Measurements from ENCODE around the gene RAB11FIP4. TPM values are rescaled to one million over a fixed set of nuclear protein-coding genes. Genes with fewer than 3 reads are reported as not detected.

Gene RAB11FIP4
- total and polyA plus RNA-seq, 7 experiments from 2014 or later, result 16.1 to 82.4 (median 55.1) TPM

GRCh38 chr17:31566247-31566991 is 174.9 kb downstream of the RAB11FIP4 start:
- CTCF ChIA-PET, result interaction anchor here (0.8 kb wide), 1 partner anchor 194 kb away, joined by 3 read pairs; no protein-coding TSS in a partner anchor
- intact Hi-C loops (cut with micrococcal nuclease), result no loop called here

GRCh38 chr17:31566992-31567373 is 175.5 kb downstream of the RAB11FIP4 start:
- no peak for DNase-seq
- H3K9me3 ChIP-seq (ENCODE audit: control insufficient read depth in 2 of 3, low read length in 3 of 3), result no peaks in the 10 kb centered on the region
- intact Hi-C loops (cut with micrococcal nuclease), result no loop called here
- ChIA-PET CTCF (interaction anchor here (0.8 kb wide), 1 partner anchor 195 kb away, joined by 3 read pairs; no protein-coding TSS in a partner anchor), POLR2A (no interaction called here)
- Mint-ChIP-seq H3K27ac (peak overlapping the region in 1 of 9 donors; percentile 6), H3K36me3 (no peaks in the 10 kb centered on the region), H3K4me1 (peaks cover 0 to 4% (median under 1%) of the 10 kb centered on the region in 7 donors), H3K27me3 (peaks cover 0 to 5% (median 0%) of the 10 kb centered on the region in 5 donors), H3K4me3 (no peak overlapping the region), H3K9me3 (no peaks in the 10 kb centered on the region)
- no peaks in the 10 kb centered on the region for H3K27me3 ChIP-seq (ENCODE audit: control insufficient read depth in 2 of 2, insufficient read depth in 2 of 2, low read length in 2 of 2)
- H3K4me3 ChIP-seq (ENCODE audit: low read length), result no peak overlapping the region
- no peak overlapping the region for H3K27ac ChIP-seq (ENCODE audit: low read depth, low read length)
- no peak for ATAC-seq
- no peaks in the 10 kb centered on the region for H3K4me1 ChIP-seq (ENCODE audit: control insufficient read depth in 2 of 2, insufficient read depth in 2 of 2, low read length in 2 of 2)
- H3K36me3 ChIP-seq (ENCODE audit: control insufficient read depth in 2 of 3, insufficient read depth in 3 of 3, low read length in 3 of 3), result no peaks in the 10 kb centered on the region

More at GRCh38 chr17:31566247-31566991, 174.9 kb downstream of the RAB11FIP4 start:
- H3K4me1 Mint-ChIP-seq, result peaks cover 3 to 9% (median 6%) of the 10 kb centered on the region in 7 donors
- H3K36me3 Mint-ChIP-seq, result no peaks in the 10 kb centered on the region
- Histone ChIP-seq H3K27ac (ENCODE audit: low read depth, low read length) (no peak overlapping the region), H3K27me3 (ENCODE audit: control insufficient read depth in 2 of 2, insufficient read depth in 2 of 2, low read length in 2 of 2) (no peaks in the 10 kb centered on the region), H3K4me3 (ENCODE audit: low read length) (no peak overlapping the region), H3K36me3 (ENCODE audit: control insufficient read depth in 2 of 3, insufficient read depth in 3 of 3, low read length in 3 of 3) (no peaks in the 10 kb centered on the region), H3K9me3 (ENCODE audit: control insufficient read depth in 2 of 3, low read length in 3 of 3) (no peaks in the 10 kb centered on the region), H3K4me1 (ENCODE audit: control insufficient read depth in 2 of 2, insufficient read depth in 2 of 2, low read length in 2 of 2) (no peaks in the 10 kb centered on the region)
- DNase-seq (no peak), ATAC-seq (no peak)
- H3K9me3 Mint-ChIP-seq, result no peaks in the 10 kb centered on the region
- peaks cover 0 to 9% (median 0%) of the 10 kb centered on the region in 5 donors for H3K27me3 Mint-ChIP-seq
- peak overlapping the region in 1 of 9 donors; percentile 6 for H3K27ac Mint-ChIP-seq
- H3K4me3 Mint-ChIP-seq, result no peak overlapping the region
- POLR2A ChIA-PET, result no interaction called here

- no peaks in the 10 kb centered on the region for H3K27me3 ChIP-seq (ENCODE audit: control insufficient read depth in 2 of 2, insufficient read depth in 2 of 2, low read length in 2 of 2)
- H3K9me3 ChIP-seq (ENCODE audit: control insufficient read depth in 2 of 3, low read length in 3 of 3), result no peaks in the 10 kb centered on the region
- H3K4me1 ChIP-seq (ENCODE audit: control insufficient read depth in 2 of 2, insufficient read depth in 2 of 2, low read length in 2 of 2), result no peaks in the 10 kb centered on the region
- ATAC-seq (no peak), DNase-seq (no peak)
- H3K27me3 Mint-ChIP-seq, result peaks cover 0 to 5% (median 0%) of the 10 kb centered on the region in 5 donors
- no peaks in the 10 kb centered on the region for H3K4me1 Mint-ChIP-seq
- H3K4me3 Mint-ChIP-seq, result no peak overlapping the region
- H3K27ac Mint-ChIP-seq, result no peak overlapping the region
- POLR2A ChIA-PET, result no interaction called here
- CTCF ChIA-PET, result no interaction called here
- intact Hi-C loops (cut with micrococcal nuclease), result no loop called here
- no peaks in the 10 kb centered on the region for H3K9me3 Mint-ChIP-seq
- H3K36me3 Mint-ChIP-seq, result no peaks in the 10 kb centered on the region
- no peak overlapping the region for H3K27ac ChIP-seq (ENCODE audit: low read depth, low read length)
- no peaks in the 10 kb centered on the region for H3K36me3 ChIP-seq (ENCODE audit: control insufficient read depth in 2 of 3, insufficient read depth in 3 of 3, low read length in 3 of 3)
- H3K4me3 ChIP-seq (ENCODE audit: low read length), result no peak overlapping the region
Measured at GRCh38 chr17:31568121-31568520, 176.6 kb downstream of the RAB11FIP4 start.

GRCh38 chr17:31568539-31568938 is 177.1 kb downstream of the RAB11FIP4 start:
- H3K27ac Mint-ChIP-seq, result no peak overlapping the region

GRCh38 chr17:31570231-31570630 is 178.8 kb downstream of the RAB11FIP4 start:
- Mint-ChIP-seq H3K27me3 (peaks cover 0 to 5% (median 0%) of the 10 kb centered on the region in 5 donors), H3K36me3 (no peaks in the 10 kb centered on the region), H3K27ac (no peak overlapping the region), H3K4me3 (no peak overlapping the region), H3K9me3 (no peaks in the 10 kb centered on the region), H3K4me1 (peaks cover 0 to 2% (median 0%) of the 10 kb centered on the region in 7 donors)
- ChIA-PET CTCF (no interaction called here), POLR2A (no interaction called here)
- Histone ChIP-seq H3K9me3 (ENCODE audit: control insufficient read depth in 2 of 3, low read length in 3 of 3) (no peaks in the 10 kb centered on the region), H3K4me3 (ENCODE audit: low read length) (no peak overlapping the region), H3K4me1 (ENCODE audit: control insufficient read depth in 2 of 2, insufficient read depth in 2 of 2, low read length in 2 of 2) (no peaks in the 10 kb centered on the region), H3K36me3 (ENCODE audit: control insufficient read depth in 2 of 3, insufficient read depth in 3 of 3, low read length in 3 of 3) (no peaks in the 10 kb centered on the region), H3K27me3 (ENCODE audit: control insufficient read depth in 2 of 2, insufficient read depth in 2 of 2, low read length in 2 of 2) (no peaks in the 10 kb centered on the region), H3K27ac (ENCODE audit: low read depth, low read length) (no peak overlapping the region)
- DNase-seq (no peak), ATAC-seq (no peak)
- intact Hi-C loops (cut with micrococcal nuclease), result no loop called here

More at GRCh38 chr17:31568539-31568938, 177.1 kb downstream of the RAB11FIP4 start:
- no peak overlapping the region for H3K4me3 Mint-ChIP-seq
- Histone ChIP-seq H3K4me1 (ENCODE audit: control insufficient read depth in 2 of 2, insufficient read depth in 2 of 2, low read length in 2 of 2) (no peaks in the 10 kb centered on the region), H3K27ac (ENCODE audit: low read depth, low read length) (no peak overlapping the region), H3K4me3 (ENCODE audit: low read length) (no peak overlapping the region), H3K9me3 (ENCODE audit: control insufficient read depth in 2 of 3, low read length in 3 of 3) (no peaks in the 10 kb centered on the region), H3K27me3 (ENCODE audit: control insufficient read depth in 2 of 2, insufficient read depth in 2 of 2, low read length in 2 of 2) (no peaks in the 10 kb centered on the region), H3K36me3 (ENCODE audit: control insufficient read depth in 2 of 3, insufficient read depth in 3 of 3, low read length in 3 of 3) (no peaks in the 10 kb centered on the region)
- no peak for ATAC-seq
- H3K9me3 Mint-ChIP-seq, result no peaks in the 10 kb centered on the region
- intact Hi-C loops (cut with micrococcal nuclease), result no loop called here
- peaks cover 0 to 5% (median 0%) of the 10 kb centered on the region in 5 donors for H3K27me3 Mint-ChIP-seq
- peaks cover 0 to 2% (median 0%) of the 10 kb centered on the region in 7 donors for H3K4me1 Mint-ChIP-seq
- DNase-seq, result no peak
- no peaks in the 10 kb centered on the region for H3K36me3 Mint-ChIP-seq
- ChIA-PET CTCF (no interaction called here), POLR2A (no interaction called here)

- Histone ChIP-seq H3K36me3 (ENCODE audit: control insufficient read depth in 2 of 3, insufficient read depth in 3 of 3, low read length in 3 of 3) (no peaks in the 10 kb centered on the region), H3K27me3 (ENCODE audit: control insufficient read depth in 2 of 2, insufficient read depth in 2 of 2, low read length in 2 of 2) (no peaks in the 10 kb centered on the region), H3K4me1 (ENCODE audit: control insufficient read depth in 2 of 2, insufficient read depth in 2 of 2, low read length in 2 of 2) (no peaks in the 10 kb centered on the region), H3K4me3 (ENCODE audit: low read length) (no peak overlapping the region), H3K9me3 (ENCODE audit: control insufficient read depth in 2 of 3, low read length in 3 of 3) (no peaks in the 10 kb centered on the region), H3K27ac (ENCODE audit: low read depth, low read length) (no peak overlapping the region)
- intact Hi-C loops (cut with micrococcal nuclease), result no loop called here
- Mint-ChIP-seq H3K36me3 (no peaks in the 10 kb centered on the region), H3K4me3 (no peak overlapping the region), H3K9me3 (no peaks in the 10 kb centered on the region), H3K27ac (no peak overlapping the region), H3K27me3 (no peaks in the 10 kb centered on the region), H3K4me1 (peaks cover 0 to 2% (median 0%) of the 10 kb centered on the region in 7 donors)
- ChIA-PET CTCF (no interaction called here), POLR2A (no interaction called here)
- DNase-seq (no peak), ATAC-seq (no peak)
Measured at GRCh38 chr17:31570951-31571892, 179.7 kb downstream of the RAB11FIP4 start.
